Neutrophil (primary cell): ENCODE results near the gene ALKBH3.

Experiments used
- H3K27ac ChIP-seq: fragments of 200-600 bp; sonication (generic); 2 replicates; pipeline ENCODE4 v1.5.1; 2016; ENCODE audit warnings: mild to moderate bottlenecking, moderate library complexity
- H3K27me3 ChIP-seq: fragments of 200-600 bp; sonication (generic); 2 replicates; pipeline ENCODE4 v1.6.0; 2016; ENCODE audit warnings: mild to moderate bottlenecking
- H3K36me3 ChIP-seq: fragments of 200-600 bp; sonication (generic); 2 replicates; pipeline ENCODE4 v1.5.1; 2017
- H3K4me1 ChIP-seq, 2 experiments: fragments of 200-600 bp in 1 of 2; sonication (generic) in 1 of 2; 1 replicate in 1 of 2; 2 replicates in 1 of 2; pipeline versions ENCODE4 v1.5.1 to v1.6.1; 2013 to 2016; ENCODE audit warnings: low read depth in 1 of 2, low read length in 1 of 2, mild to moderate bottlenecking in 1 of 2, moderate library complexity in 1 of 2; ENCODE audit not compliant: control insufficient read depth in 1 of 2, insufficient read depth in 1 of 2
- H3K4me3 ChIP-seq, 2 experiments: fragments of 200-600 bp in 1 of 2; sonication (generic) in 1 of 2; 1 replicate in 1 of 2; 2 replicates in 1 of 2; pipeline ENCODE4 v1.5.1; 2013 to 2016; ENCODE audit warnings: low read depth in 1 of 2, low read length in 1 of 2, mild to moderate bottlenecking in 1 of 2, moderate library complexity in 1 of 2
- H3K9me3 ChIP-seq: fragments of 200-600 bp; sonication (generic); 2 replicates; pipeline ENCODE4 v1.5.1; 2016
- CTCF ChIP-seq: fragments of 200-600 bp; sonication (generic); IDR thresholded peaks from 2 replicates; pipeline ENCODE4 v1.5.1; 2016; ENCODE audit warnings: antibody characterized with exemption

Gene ALKBH3

GRCh38 chr11:43954241-43954640 is 73.6 kb downstream of the ALKBH3 start:
- H3K36me3 ChIP-seq = no peaks in the 10 kb centered on the region
- H3K27ac ChIP-seq = no peak overlapping the region
- no peaks in the 10 kb centered on the region for H3K9me3 ChIP-seq
- no peaks in the 10 kb centered on the region for H3K4me1 ChIP-seq
- TF ChIP-seq CTCF = no peak
- H3K27me3 ChIP-seq = peaks cover 59% of the 10 kb centered on the region
- no peak overlapping the region for H3K4me3 ChIP-seq

GRCh38 chr11:43955381-43956118 is 74.9 kb downstream of the ALKBH3 start:
- H3K4me3 ChIP-seq = no peak overlapping the region
- peaks cover 51% of the 10 kb centered on the region for H3K27me3 ChIP-seq
- H3K4me1 ChIP-seq = no peaks in the 10 kb centered on the region
- H3K9me3 ChIP-seq = no peaks in the 10 kb centered on the region
- no peak overlapping the region for H3K27ac ChIP-seq
- no peaks in the 10 kb centered on the region for H3K36me3 ChIP-seq
- no peak for TF ChIP-seq CTCF

GRCh38 chr11:43957571-43957970 is 76.9 kb downstream of the ALKBH3 start:
- no peak overlapping the region for H3K27ac ChIP-seq
- peaks cover 44% of the 10 kb centered on the region for H3K27me3 ChIP-seq
- no peak for TF ChIP-seq CTCF
- no peaks in the 10 kb centered on the region for H3K9me3 ChIP-seq
- H3K36me3 ChIP-seq = no peaks in the 10 kb centered on the region
- H3K4me1 ChIP-seq = no peaks in the 10 kb centered on the region
- H3K4me3 ChIP-seq = no peak overlapping the region

GRCh38 chr11:43959321-43959995 is 78.8 kb downstream of the ALKBH3 start:
- no peak for TF ChIP-seq CTCF

GRCh38 chr11:43962383-43963278 is 82.0 kb downstream of the ALKBH3 start:
- H3K27ac ChIP-seq = no peak overlapping the region
- TF ChIP-seq CTCF = no peak
- no peaks in the 10 kb centered on the region for H3K4me1 ChIP-seq
- H3K36me3 ChIP-seq = no peaks in the 10 kb centered on the region
- no peaks in the 10 kb centered on the region for H3K9me3 ChIP-seq
- peaks cover 28% of the 10 kb centered on the region for H3K27me3 ChIP-seq
- no peak overlapping the region for H3K4me3 ChIP-seq

More at GRCh38 chr11:43959321-43959995, 78.8 kb downstream of the ALKBH3 start:
- no peak overlapping the region for H3K27ac ChIP-seq
- H3K27me3 ChIP-seq = peaks cover 49% of the 10 kb centered on the region
- no peaks in the 10 kb centered on the region for H3K36me3 ChIP-seq
- H3K4me3 ChIP-seq = no peak overlapping the region
- H3K4me1 ChIP-seq = no peaks in the 10 kb centered on the region
- no peaks in the 10 kb centered on the region for H3K9me3 ChIP-seq
